Measurements from ENCODE around the gene AUTS2. TPM values are rescaled to one million over a fixed set of nuclear protein-coding genes. Genes with fewer than 3 reads are reported as not detected.
A peak's percentile ranks its signal among the peaks of the same experiment; 100 is the strongest.

Gene AUTS2
- total and polyA plus RNA-seq, 2 donors (not counting 1 experiment from before 2014, with no cell fraction given), result 0.60 to 9.1 TPM

DNA sequence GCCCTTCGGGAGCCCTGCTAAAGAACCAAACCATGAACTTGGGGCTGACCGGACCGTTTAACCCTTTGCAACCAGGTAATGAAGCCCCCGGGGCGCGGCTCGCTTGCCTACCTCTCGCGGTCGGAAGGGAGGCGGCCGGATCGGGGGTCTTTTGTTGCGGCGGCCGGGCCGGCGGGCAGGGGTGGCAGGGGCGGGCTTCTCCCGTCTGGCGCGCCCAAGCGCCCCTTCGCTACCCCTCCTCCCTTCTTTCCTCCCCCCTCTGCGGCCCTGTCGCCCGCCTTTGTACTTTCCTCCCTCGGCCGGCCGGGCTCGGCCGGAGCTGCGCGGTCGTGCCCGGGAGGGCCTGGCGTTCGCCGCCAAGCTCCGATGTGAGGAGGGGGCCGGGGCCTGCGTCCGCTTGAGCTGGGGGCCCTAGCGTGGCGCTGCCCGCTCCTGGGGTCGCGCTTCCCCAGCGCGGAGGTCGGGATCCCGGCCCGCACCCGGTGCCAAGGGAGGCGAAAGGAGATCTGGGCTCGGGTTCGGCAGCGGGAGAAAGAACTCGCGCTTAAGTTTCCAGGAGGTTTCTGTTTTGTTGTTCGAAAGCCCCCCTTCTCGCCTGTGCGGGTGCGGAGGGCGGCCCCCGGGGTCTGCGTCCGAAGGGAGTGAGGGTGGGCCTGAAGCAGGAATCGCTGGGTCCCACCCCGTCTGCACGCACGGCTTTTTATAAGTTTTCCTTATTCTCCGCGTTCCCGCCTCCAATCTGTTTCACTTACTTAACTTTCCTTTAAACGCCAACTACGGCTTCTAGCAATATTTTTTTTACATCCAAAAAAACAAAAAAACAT is 1096.9 kb downstream of the AUTS2 start:
- no peaks in the 10 kb centered on the region for H3K4me1 ChIP-seq (ENCODE audit: control insufficient read depth, extremely low read depth, insufficient read depth, low read length)
- no peaks in the 10 kb centered on the region for H3K36me3 ChIP-seq (ENCODE audit: control insufficient read depth, insufficient read depth, low read length)
- peak overlapping the region; percentile 74 for H3K27ac ChIP-seq (ENCODE audit: insufficient read depth, low read length)
- H3K4me2 ChIP-seq (ENCODE audit: extremely low read depth, insufficient read depth, low read length), result peak overlapping the region; percentile 71
- no peaks in the 10 kb centered on the region for H4K20me1 ChIP-seq (ENCODE audit: control insufficient read depth, extremely low read depth, insufficient read depth, low read length)
- no peaks in the 10 kb centered on the region for H3K27me3 ChIP-seq (ENCODE audit: control insufficient read depth, insufficient read depth, low read length)
- no peak for TF ChIP-seq EZH2 (IDR thresholded peaks at IDR 0.05; ENCODE audit: low read length, missing control alignments)
- TF ChIP-seq, protein P1, sequence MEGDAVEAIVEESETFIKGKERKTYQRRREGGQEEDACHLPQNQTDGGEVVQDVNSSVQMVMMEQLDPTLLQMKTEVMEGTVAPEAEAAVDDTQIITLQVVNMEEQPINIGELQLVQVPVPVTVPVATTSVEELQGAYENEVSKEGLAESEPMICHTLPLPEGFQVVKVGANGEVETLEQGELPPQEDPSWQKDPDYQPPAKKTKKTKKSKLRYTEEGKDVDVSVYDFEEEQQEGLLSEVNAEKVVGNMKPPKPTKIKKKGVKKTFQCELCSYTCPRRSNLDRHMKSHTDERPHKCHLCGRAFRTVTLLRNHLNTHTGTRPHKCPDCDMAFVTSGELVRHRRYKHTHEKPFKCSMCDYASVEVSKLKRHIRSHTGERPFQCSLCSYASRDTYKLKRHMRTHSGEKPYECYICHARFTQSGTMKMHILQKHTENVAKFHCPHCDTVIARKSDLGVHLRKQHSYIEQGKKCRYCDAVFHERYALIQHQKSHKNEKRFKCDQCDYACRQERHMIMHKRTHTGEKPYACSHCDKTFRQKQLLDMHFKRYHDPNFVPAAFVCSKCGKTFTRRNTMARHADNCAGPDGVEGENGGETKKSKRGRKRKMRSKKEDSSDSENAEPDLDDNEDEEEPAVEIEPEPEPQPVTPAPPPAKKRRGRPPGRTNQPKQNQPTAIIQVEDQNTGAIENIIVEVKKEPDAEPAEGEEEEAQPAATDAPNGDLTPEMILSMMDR (conservative IDR thresholded peaks at IDR 0.05 in 1 of 2, IDR thresholded peaks at IDR 0.05 in 1 of 2; ENCODE audit: low read depth in 1 of 2, low read length in 2 of 2), result no peak
- peak overlapping the region; percentile 65 for H2AFZ ChIP-seq (ENCODE audit: low read length)
- H3K4me3 ChIP-seq (replicated peaks in 1 of 4; ENCODE audit: control extremely low read depth in 1 of 4, insufficient read depth in 1 of 4, low read depth in 3 of 4, low read length in 4 of 4), result peak overlapping the region; percentile 81 to 89 (median 87)
- H3K9ac ChIP-seq (ENCODE audit: insufficient read depth, low read length), result peak overlapping the region; percentile 75
- no peaks in the 10 kb centered on the region for H3K9me3 ChIP-seq (ENCODE audit: control insufficient read depth, insufficient read depth, low read depth, low read length)
- peak; percentile 23 to 43 for DNase-seq (ENCODE audit: low read depth in 2 of 2)
- peaks cover 4% of the 10 kb centered on the region for H3K79me2 ChIP-seq (ENCODE audit: control insufficient read depth, insufficient read depth, low read length)

DNA sequence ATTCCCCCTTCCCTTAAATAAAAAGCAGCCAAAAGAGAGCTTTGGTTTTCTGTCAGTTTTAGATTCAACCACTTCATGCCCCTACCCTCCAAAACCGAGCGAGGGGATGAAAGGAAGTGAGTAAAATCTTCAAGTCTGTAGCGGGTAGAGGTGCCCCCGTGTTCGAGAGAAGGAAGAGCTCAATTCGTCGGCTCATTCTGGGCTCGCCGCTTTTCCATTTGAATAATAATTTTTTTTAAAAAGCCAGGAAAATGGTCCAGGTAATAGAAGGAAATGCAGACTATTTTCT is 1097.5 kb downstream of the AUTS2 start:
- peaks cover 4% of the 10 kb centered on the region for H3K79me2 ChIP-seq (ENCODE audit: control insufficient read depth, insufficient read depth, low read length)
- no peaks in the 10 kb centered on the region for H3K4me1 ChIP-seq (ENCODE audit: control insufficient read depth, extremely low read depth, insufficient read depth, low read length)
- H3K9ac ChIP-seq (ENCODE audit: insufficient read depth, low read length), result peak overlapping the region; percentile 75
- peak overlapping the region; percentile 81 to 89 (median 87) for H3K4me3 ChIP-seq (replicated peaks in 1 of 4; ENCODE audit: control extremely low read depth in 1 of 4, insufficient read depth in 1 of 4, low read depth in 3 of 4, low read length in 4 of 4)
- H2AFZ ChIP-seq (ENCODE audit: low read length), result peak overlapping the region; percentile 65
- no peaks in the 10 kb centered on the region for H4K20me1 ChIP-seq (ENCODE audit: control insufficient read depth, extremely low read depth, insufficient read depth, low read length)
- peak overlapping the region; percentile 71 for H3K4me2 ChIP-seq (ENCODE audit: extremely low read depth, insufficient read depth, low read length)
- no peaks in the 10 kb centered on the region for H3K27me3 ChIP-seq (ENCODE audit: control insufficient read depth, insufficient read depth, low read length)
- peak overlapping the region; percentile 71 for H3K27ac ChIP-seq (ENCODE audit: insufficient read depth, low read length)
- peak; percentile 16 to 36 for DNase-seq (ENCODE audit: low read depth in 2 of 2)
- H3K36me3 ChIP-seq (ENCODE audit: control insufficient read depth, insufficient read depth, low read length), result no peaks in the 10 kb centered on the region
- TF ChIP-seq EZH2 (IDR thresholded peaks at IDR 0.05; ENCODE audit: low read length, missing control alignments), result no peak
- TF ChIP-seq, protein P1 (conservative IDR thresholded peaks at IDR 0.05 in 1 of 2, IDR thresholded peaks at IDR 0.05 in 1 of 2; ENCODE audit: low read depth in 1 of 2, low read length in 2 of 2), result no peak
- no peaks in the 10 kb centered on the region for H3K9me3 ChIP-seq (ENCODE audit: control insufficient read depth, insufficient read depth, low read depth, low read length)

DNA sequence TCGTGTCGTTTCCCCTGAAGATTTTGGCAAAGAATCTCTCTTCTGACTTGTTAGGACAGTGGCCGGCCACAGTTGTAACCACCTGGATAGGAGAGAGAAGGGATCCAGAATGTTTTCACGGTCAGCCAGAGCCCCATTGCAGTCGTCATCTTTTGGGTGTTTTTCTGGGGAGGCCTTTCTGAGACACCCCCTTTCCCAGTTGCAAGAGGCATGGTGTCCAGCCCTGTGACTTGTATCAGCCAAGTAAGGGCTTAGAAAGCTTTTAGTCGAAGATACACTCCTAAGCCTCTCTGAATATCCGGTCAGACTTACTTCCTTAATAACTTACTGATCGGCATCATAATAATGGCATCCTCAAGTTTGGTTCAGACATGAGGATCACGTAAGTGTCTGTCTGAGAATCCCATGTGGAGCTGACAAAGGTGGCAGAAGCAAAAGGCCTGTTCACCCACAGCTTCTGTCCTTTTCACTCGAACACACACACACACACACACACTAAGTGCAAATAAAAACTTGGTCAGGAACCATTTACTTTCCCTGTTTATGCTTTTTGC is 1098.0 kb downstream of the AUTS2 start:
- TF ChIP-seq, protein P1 (conservative IDR thresholded peaks at IDR 0.05 in 1 of 2, IDR thresholded peaks at IDR 0.05 in 1 of 2; ENCODE audit: low read depth in 1 of 2, low read length in 2 of 2), result no peak
- no peak for TF ChIP-seq EZH2 (IDR thresholded peaks at IDR 0.05; ENCODE audit: low read length, missing control alignments)
- Histone ChIP-seq H3K27ac (ENCODE audit: insufficient read depth, low read length) (peak overlapping the region; percentile 43), H2AFZ (ENCODE audit: low read length) (peak overlapping the region; percentile 69)

More for the DNA sequence above, 1098.0 kb downstream of the AUTS2 start:
- H3K4me2 ChIP-seq (ENCODE audit: extremely low read depth, insufficient read depth, low read length), result peak overlapping the region; percentile 71
- no peaks in the 10 kb centered on the region for H3K27me3 ChIP-seq (ENCODE audit: control insufficient read depth, insufficient read depth, low read length)
- H3K36me3 ChIP-seq (ENCODE audit: control insufficient read depth, insufficient read depth, low read length), result no peaks in the 10 kb centered on the region
- peak; percentile 56 to 65 for DNase-seq (ENCODE audit: low read depth in 2 of 2)
- H3K9me3 ChIP-seq (ENCODE audit: control insufficient read depth, insufficient read depth, low read depth, low read length), result no peaks in the 10 kb centered on the region
- H3K9ac ChIP-seq (ENCODE audit: insufficient read depth, low read length), result peak overlapping the region; percentile 24
- no peaks in the 10 kb centered on the region for H4K20me1 ChIP-seq (ENCODE audit: control insufficient read depth, extremely low read depth, insufficient read depth, low read length)
- peak overlapping the region; percentile 81 to 89 (median 87) for H3K4me3 ChIP-seq (replicated peaks in 1 of 4; ENCODE audit: control extremely low read depth in 1 of 4, insufficient read depth in 1 of 4, low read depth in 3 of 4, low read length in 4 of 4)
- H3K4me1 ChIP-seq (ENCODE audit: control insufficient read depth, extremely low read depth, insufficient read depth, low read length), result no peaks in the 10 kb centered on the region
- H3K79me2 ChIP-seq (ENCODE audit: control insufficient read depth, insufficient read depth, low read length), result peaks cover 4% of the 10 kb centered on the region
